Calu3 (cell line): ENCODE measurements around the gene CCSER1. TPM values are rescaled to one million over a fixed set of nuclear protein-coding genes. Genes with fewer than 3 reads are reported as not detected.

ENCODE experiments used
- BruUV-seq: library from RNA; stranded (reverse); fragments of 400-500 nt; replicated peaks from 2 replicates; lab custom pipeline; 2021; lab: Mats Ljungman, UMichigan
- CTCF ChIA-PET: fragments of 300-600 bp; sonication (Branson Sonifier 250); formaldehyde crosslinking; loops from one replicate; lab custom pipeline; 2022; ENCODE audit warnings: antibody characterized with exemption; lab: Charles Lee
- DNase-seq: peaks from one replicate; pipeline ENCODE4 v3.0.0; 2022
- H3K27ac Mint-ChIP-seq: one replicate; pipeline ENCODE4 v1.8.0; 2022; ENCODE audit warnings: mixed read lengths; ENCODE audit not compliant: unreplicated experiment
- H3K27me3 Mint-ChIP-seq: one replicate; pipeline ENCODE4 v1.8.0; 2022; ENCODE audit warnings: mixed read lengths; ENCODE audit not compliant: unreplicated experiment
- H3K36me3 Mint-ChIP-seq: one replicate; pipeline ENCODE4 v1.8.0; 2022; ENCODE audit warnings: mild to moderate bottlenecking, moderate library complexity, mixed read lengths; ENCODE audit not compliant: insufficient read depth, unreplicated experiment
- H3K4me1 Mint-ChIP-seq: one replicate; pipeline ENCODE4 v1.8.0; 2022; ENCODE audit warnings: mild to moderate bottlenecking, low read depth, mixed read lengths; ENCODE audit not compliant: unreplicated experiment
- H3K4me3 Mint-ChIP-seq: one replicate; pipeline ENCODE4 v1.8.0; 2022; ENCODE audit warnings: mild to moderate bottlenecking, low read depth, moderate library complexity, mixed read lengths; ENCODE audit not compliant: unreplicated experiment
- H3K9me3 Mint-ChIP-seq: one replicate; pipeline ENCODE4 v1.8.0; 2022; ENCODE audit warnings: low read depth, mixed read lengths; ENCODE audit not compliant: unreplicated experiment
- intact Hi-C: fragments of 100-400 bp; cut with micrococcal nuclease; formaldehyde crosslinking; loops from one replicate; pipeline ENCODE4 v1.10.0; 2022; ENCODE audit not compliant: unreplicated experiment
- total RNA-seq: library from RNA; stranded (reverse); gene quantifications from 2 replicates; pipeline ENCODE4 v1.2.3, GENCODE V29; 2022
- TF ChIP-seq, protein P1 (sequence below): fragments of 200-600 bp; IDR thresholded peaks from one replicate; pipeline ENCODE4 v1.8.0; 2022; ENCODE audit warnings: antibody characterized with exemption; ENCODE audit not compliant: unreplicated experiment

The CCSER1 gene
- total RNA-seq, 1 experiment from 2014 or later = 6.2 TPM

DNA sequence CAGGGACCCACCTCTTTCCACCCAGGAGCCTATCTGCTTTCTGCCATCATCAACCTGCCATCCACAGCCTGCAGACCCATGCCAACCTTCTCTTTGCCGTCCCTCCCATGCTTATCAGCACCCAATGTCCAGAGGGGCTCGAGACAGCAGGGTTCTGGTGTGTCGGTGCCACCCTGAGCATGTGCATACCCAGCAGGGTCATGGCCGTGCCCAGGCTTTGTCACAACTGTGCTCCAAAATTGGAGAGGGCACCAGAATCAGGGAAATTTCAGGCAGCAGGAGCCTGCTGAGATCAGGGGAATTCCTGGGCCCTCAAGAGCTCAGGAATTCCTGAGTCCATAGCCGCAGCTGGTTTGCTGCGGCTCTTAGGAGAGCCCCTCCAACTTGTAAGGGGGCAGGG, 330.6 kb downstream of the CCSER1 start:
- H3K27me3 Mint-ChIP-seq = no peaks in the 10 kb centered on the region
- intact Hi-C loops = no loop called here
- TF ChIP-seq, protein P1, sequence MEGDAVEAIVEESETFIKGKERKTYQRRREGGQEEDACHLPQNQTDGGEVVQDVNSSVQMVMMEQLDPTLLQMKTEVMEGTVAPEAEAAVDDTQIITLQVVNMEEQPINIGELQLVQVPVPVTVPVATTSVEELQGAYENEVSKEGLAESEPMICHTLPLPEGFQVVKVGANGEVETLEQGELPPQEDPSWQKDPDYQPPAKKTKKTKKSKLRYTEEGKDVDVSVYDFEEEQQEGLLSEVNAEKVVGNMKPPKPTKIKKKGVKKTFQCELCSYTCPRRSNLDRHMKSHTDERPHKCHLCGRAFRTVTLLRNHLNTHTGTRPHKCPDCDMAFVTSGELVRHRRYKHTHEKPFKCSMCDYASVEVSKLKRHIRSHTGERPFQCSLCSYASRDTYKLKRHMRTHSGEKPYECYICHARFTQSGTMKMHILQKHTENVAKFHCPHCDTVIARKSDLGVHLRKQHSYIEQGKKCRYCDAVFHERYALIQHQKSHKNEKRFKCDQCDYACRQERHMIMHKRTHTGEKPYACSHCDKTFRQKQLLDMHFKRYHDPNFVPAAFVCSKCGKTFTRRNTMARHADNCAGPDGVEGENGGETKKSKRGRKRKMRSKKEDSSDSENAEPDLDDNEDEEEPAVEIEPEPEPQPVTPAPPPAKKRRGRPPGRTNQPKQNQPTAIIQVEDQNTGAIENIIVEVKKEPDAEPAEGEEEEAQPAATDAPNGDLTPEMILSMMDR = no peak
- no peak overlapping the region for H3K4me3 Mint-ChIP-seq
- H3K36me3 Mint-ChIP-seq = no peaks in the 10 kb centered on the region
- DNase-seq = no peak
- BruUV-seq = no TSS peak
- no peak overlapping the region for H3K27ac Mint-ChIP-seq
- peaks cover 2% of the 10 kb centered on the region for H3K9me3 Mint-ChIP-seq
- H3K4me1 Mint-ChIP-seq = no peaks in the 10 kb centered on the region
- CTCF ChIA-PET = interaction anchor here (1.0 kb wide), 1 partner anchor 17 kb away, joined by 3 read pairs; no protein-coding TSS in a partner anchor

DNA sequence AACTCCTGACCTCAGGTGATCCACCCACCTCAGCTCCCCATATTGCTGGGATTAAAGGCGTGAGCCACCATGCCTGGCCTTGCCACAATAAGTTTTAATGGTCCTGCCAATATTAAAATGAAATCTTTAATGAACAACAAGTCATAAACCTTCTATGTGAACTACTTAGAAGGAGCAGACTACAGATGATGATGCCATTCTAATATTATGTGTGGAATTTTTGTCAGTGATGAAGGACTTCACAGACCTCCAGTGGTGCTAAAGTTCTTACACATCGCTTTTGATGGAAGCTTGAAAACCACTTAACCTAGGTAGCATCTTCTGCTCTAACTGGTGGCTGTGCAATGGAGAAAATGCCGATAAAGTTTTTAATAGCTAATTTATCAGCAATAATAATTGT, 331.4 kb downstream of the CCSER1 start:
- intact Hi-C loops = no loop called here
- no peak overlapping the region for H3K27ac Mint-ChIP-seq
- no peaks in the 10 kb centered on the region for H3K27me3 Mint-ChIP-seq
- CTCF ChIA-PET = no interaction called here
- TF ChIP-seq, protein P1 = no peak
- H3K4me1 Mint-ChIP-seq = no peaks in the 10 kb centered on the region
- BruUV-seq = no TSS peak
- peaks cover 2% of the 10 kb centered on the region for H3K9me3 Mint-ChIP-seq
- no peaks in the 10 kb centered on the region for H3K36me3 Mint-ChIP-seq
- H3K4me3 Mint-ChIP-seq = no peak overlapping the region
- no peak for DNase-seq

DNA sequence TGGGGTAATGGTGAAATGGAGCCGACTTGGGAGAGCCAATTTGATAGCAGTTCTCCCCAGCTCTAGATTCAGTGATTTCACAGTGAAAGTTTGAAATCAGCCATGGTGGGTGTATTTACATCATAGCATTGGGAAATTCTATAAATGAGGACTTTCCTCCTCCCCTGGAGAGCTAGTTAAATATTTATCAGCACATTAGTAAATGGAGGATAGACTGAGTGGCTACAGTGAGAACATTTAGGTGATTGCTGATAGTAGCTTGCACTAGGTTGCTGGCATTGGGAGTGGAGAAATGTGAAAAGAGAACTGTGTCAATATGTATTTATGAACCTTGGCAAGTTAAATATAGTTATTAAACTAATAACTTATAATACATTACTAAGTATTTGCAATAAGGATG, 347.3 kb downstream of the CCSER1 start:
- DNase-seq = no peak
- CTCF ChIA-PET = interaction anchor here (1.1 kb wide), 1 partner anchor 17 kb away, joined by 3 read pairs; no protein-coding TSS in a partner anchor
- peak overlapping the region; percentile 29 for H3K4me3 Mint-ChIP-seq
- H3K4me1 Mint-ChIP-seq = peaks cover 19% of the 10 kb centered on the region
- TF ChIP-seq, protein P1 = no peak
- no peaks in the 10 kb centered on the region for H3K27me3 Mint-ChIP-seq
- peak overlapping the region; percentile 71 for H3K27ac Mint-ChIP-seq
- intact Hi-C loops = no loop called here
- no peaks in the 10 kb centered on the region for H3K36me3 Mint-ChIP-seq
- no peaks in the 10 kb centered on the region for H3K9me3 Mint-ChIP-seq
- BruUV-seq = no TSS peak

DNA sequence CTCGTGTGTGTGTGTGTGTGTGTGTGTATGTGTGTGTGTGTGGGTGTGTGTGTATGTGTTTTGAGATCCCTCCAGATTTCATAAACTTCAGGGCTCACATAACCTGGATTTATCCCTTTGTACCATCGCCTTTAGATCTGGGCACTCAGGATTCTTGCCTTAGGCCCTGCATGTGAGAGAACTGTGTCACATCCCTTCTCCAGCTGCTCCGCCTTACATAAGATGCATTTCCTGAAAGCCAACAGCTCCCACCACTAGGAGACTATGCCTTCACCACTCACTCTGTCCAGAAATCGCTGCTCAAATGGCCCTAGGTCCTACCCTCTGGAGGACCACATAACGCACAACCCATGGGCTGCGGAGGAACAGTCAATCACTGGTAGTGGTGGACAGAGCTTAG, 348.8 kb downstream of the CCSER1 start:
- CTCF ChIA-PET = no interaction called here
- peaks cover 19% of the 10 kb centered on the region for H3K4me1 Mint-ChIP-seq
- DNase-seq = no peak
- no TSS peak for BruUV-seq
- H3K36me3 Mint-ChIP-seq = no peaks in the 10 kb centered on the region
- H3K27ac Mint-ChIP-seq = no peak overlapping the region
- intact Hi-C loops = no loop called here
- TF ChIP-seq, protein P1 = no peak
- no peaks in the 10 kb centered on the region for H3K9me3 Mint-ChIP-seq
- H3K4me3 Mint-ChIP-seq = no peak overlapping the region
- H3K27me3 Mint-ChIP-seq = no peaks in the 10 kb centered on the region
